ENCODE measurements around the gene AQR.

GRCh38 chr15:34942363-34942762 lies 27.2 kb downstream of the AQR start:
- TF ChIP-seq POLR2A (IDR thresholded peaks at IDR 0.05; ENCODE audit: borderline replicate concordance, extremely low read depth, insufficient read depth, insufficient read length) (no peak), EZH2 (IDR thresholded peaks at IDR 0.05) (no peak), RAD21 (IDR thresholded peaks at IDR 0.05; ENCODE audit: low read depth) (no peak), SP1 (IDR thresholded peaks at IDR 0.05; ENCODE audit: low read depth) (no peak), FOSL1 (IDR thresholded peaks at IDR 0.05; ENCODE audit: low read depth) (no peak), YY1 (IDR thresholded peaks at IDR 0.05; ENCODE audit: extremely low read depth, insufficient replicate concordance, low read depth, low read length) (no peak), SRF (IDR thresholded peaks at IDR 0.05; ENCODE audit: low read depth) (no peak), POLR2AphosphoS5 (IDR thresholded peaks at IDR 0.05; ENCODE audit: low read depth, low read length) (no peak), ELF1 (IDR thresholded peaks at IDR 0.05; ENCODE audit: borderline replicate concordance, low read depth) (no peak)
- TF ChIP-seq, protein P1, sequence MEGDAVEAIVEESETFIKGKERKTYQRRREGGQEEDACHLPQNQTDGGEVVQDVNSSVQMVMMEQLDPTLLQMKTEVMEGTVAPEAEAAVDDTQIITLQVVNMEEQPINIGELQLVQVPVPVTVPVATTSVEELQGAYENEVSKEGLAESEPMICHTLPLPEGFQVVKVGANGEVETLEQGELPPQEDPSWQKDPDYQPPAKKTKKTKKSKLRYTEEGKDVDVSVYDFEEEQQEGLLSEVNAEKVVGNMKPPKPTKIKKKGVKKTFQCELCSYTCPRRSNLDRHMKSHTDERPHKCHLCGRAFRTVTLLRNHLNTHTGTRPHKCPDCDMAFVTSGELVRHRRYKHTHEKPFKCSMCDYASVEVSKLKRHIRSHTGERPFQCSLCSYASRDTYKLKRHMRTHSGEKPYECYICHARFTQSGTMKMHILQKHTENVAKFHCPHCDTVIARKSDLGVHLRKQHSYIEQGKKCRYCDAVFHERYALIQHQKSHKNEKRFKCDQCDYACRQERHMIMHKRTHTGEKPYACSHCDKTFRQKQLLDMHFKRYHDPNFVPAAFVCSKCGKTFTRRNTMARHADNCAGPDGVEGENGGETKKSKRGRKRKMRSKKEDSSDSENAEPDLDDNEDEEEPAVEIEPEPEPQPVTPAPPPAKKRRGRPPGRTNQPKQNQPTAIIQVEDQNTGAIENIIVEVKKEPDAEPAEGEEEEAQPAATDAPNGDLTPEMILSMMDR (IDR thresholded peaks at IDR 0.05 in 2 of 3, conservative IDR thresholded peaks at IDR 0.05 in 1 of 3; ENCODE audit: borderline replicate concordance in 1 of 3, insufficient read depth in 1 of 3, low read depth in 2 of 3, low read length in 2 of 3), result no peak
- TF ChIP-seq, protein P2, sequence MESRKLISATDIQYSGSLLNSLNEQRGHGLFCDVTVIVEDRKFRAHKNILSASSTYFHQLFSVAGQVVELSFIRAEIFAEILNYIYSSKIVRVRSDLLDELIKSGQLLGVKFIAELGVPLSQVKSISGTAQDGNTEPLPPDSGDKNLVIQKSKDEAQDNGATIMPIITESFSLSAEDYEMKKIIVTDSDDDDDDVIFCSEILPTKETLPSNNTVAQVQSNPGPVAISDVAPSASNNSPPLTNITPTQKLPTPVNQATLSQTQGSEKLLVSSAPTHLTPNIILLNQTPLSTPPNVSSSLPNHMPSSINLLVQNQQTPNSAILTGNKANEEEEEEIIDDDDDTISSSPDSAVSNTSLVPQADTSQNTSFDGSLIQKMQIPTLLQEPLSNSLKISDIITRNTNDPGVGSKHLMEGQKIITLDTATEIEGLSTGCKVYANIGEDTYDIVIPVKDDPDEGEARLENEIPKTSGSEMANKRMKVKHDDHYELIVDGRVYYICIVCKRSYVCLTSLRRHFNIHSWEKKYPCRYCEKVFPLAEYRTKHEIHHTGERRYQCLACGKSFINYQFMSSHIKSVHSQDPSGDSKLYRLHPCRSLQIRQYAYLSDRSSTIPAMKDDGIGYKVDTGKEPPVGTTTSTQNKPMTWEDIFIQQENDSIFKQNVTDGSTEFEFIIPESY (IDR thresholded peaks at IDR 0.05; ENCODE audit: extremely low read depth, insufficient replicate concordance, low read length), result no peak
- TF ChIP-seq, protein P3, sequence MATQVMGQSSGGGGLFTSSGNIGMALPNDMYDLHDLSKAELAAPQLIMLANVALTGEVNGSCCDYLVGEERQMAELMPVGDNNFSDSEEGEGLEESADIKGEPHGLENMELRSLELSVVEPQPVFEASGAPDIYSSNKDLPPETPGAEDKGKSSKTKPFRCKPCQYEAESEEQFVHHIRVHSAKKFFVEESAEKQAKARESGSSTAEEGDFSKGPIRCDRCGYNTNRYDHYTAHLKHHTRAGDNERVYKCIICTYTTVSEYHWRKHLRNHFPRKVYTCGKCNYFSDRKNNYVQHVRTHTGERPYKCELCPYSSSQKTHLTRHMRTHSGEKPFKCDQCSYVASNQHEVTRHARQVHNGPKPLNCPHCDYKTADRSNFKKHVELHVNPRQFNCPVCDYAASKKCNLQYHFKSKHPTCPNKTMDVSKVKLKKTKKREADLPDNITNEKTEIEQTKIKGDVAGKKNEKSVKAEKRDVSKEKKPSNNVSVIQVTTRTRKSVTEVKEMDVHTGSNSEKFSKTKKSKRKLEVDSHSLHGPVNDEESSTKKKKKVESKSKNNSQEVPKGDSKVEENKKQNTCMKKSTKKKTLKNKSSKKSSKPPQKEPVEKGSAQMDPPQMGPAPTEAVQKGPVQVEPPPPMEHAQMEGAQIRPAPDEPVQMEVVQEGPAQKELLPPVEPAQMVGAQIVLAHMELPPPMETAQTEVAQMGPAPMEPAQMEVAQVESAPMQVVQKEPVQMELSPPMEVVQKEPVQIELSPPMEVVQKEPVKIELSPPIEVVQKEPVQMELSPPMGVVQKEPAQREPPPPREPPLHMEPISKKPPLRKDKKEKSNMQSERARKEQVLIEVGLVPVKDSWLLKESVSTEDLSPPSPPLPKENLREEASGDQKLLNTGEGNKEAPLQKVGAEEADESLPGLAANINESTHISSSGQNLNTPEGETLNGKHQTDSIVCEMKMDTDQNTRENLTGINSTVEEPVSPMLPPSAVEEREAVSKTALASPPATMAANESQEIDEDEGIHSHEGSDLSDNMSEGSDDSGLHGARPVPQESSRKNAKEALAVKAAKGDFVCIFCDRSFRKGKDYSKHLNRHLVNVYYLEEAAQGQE (IDR thresholded peaks at IDR 0.05; ENCODE audit: low read depth), result no peak
